Measurements from ENCODE around the gene RTN4R.

Gene RTN4R

DNA sequence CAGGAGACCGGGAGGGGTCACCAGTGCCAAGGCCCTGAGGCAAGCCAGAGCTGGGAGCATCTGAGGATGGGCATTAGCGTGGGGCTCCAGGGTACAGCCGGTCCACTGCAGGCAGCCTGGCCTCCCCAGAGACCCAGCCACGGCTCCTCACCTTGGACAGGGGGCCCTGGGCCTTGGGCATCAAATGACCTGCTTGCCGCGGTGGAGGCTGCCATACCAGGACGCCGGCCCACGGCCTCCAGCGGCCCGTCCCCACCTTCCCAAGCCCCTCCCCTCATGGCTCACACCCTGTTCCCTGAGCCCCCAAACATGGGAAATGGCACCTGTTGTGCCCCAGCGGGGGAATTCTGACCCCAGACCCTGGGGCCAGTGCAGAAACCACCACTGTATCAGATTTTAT lies 12.7 kb upstream of the RTN4R start:
- TF ChIP-seq, protein P1, sequence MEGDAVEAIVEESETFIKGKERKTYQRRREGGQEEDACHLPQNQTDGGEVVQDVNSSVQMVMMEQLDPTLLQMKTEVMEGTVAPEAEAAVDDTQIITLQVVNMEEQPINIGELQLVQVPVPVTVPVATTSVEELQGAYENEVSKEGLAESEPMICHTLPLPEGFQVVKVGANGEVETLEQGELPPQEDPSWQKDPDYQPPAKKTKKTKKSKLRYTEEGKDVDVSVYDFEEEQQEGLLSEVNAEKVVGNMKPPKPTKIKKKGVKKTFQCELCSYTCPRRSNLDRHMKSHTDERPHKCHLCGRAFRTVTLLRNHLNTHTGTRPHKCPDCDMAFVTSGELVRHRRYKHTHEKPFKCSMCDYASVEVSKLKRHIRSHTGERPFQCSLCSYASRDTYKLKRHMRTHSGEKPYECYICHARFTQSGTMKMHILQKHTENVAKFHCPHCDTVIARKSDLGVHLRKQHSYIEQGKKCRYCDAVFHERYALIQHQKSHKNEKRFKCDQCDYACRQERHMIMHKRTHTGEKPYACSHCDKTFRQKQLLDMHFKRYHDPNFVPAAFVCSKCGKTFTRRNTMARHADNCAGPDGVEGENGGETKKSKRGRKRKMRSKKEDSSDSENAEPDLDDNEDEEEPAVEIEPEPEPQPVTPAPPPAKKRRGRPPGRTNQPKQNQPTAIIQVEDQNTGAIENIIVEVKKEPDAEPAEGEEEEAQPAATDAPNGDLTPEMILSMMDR (IDR thresholded peaks at IDR 0.05), result no peak

DNA sequence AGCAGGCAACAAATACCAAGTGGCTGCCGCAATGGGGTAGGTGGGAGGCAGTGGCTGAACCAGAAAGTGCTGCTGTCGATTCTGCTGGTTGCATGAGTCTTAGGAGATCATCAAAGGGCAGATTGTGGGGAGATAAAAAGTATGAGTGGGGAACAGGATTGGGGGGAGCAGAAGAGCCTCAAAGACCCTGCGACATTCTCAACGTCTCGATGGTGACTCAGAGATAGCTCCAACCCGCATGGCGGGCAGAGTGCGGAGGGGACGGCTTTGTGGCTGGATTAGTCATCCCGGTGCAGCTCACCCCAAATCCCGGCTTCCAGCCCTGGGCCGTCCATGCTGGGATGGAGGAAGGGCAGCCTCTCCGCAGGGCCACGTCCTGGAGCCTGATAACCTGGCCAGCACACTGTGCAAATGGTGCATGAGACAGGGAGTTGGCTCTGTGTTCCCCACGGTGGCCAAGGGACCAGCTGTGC lies 11.6 kb upstream of the RTN4R start:
- TF ChIP-seq, protein P1 (IDR thresholded peaks at IDR 0.05), result no peak

DNA sequence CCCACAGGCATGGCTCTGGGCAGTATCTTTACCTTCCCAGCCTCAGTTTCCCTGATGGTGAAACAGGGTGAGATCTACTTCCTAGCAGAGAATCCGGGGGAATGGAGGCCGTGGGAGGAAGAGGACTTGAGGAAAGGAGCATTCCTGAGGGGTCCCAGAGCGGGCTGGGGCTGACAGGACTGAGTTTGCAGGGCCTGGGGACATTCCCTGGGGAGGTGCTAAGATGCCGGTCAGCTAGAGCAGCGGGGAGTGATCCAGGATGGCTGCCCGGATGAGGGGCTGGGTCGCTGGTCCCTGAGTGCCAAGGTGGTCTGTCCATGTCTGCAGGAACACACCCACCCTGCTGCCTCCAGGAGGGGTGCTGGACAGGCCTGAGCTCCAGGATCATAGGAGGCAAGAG lies 8.3 kb upstream of the RTN4R start:
- TF ChIP-seq, protein P1 (IDR thresholded peaks at IDR 0.05), result no peak

DNA sequence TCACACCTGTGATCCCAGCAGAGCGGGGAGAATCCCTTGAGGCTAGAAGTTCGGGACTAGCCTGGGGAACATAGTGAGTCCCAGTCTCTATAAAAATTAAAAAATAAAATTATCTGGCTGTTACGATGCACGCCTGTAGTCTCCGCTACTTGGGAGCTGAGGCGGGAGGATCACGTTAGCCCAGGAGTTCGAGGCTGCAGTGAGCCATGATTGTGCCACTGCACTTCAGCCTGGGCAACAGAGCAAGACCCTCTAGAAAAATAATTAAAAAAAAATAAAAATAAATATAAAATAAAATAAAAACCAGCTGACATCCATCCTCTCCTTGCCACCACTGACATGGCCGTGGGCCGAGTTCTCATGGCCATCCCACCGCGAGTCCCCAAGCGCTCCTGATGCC lies 7.7 kb upstream of the RTN4R start:
- TF ChIP-seq, protein P1 (IDR thresholded peaks at IDR 0.05), result no peak

DNA sequence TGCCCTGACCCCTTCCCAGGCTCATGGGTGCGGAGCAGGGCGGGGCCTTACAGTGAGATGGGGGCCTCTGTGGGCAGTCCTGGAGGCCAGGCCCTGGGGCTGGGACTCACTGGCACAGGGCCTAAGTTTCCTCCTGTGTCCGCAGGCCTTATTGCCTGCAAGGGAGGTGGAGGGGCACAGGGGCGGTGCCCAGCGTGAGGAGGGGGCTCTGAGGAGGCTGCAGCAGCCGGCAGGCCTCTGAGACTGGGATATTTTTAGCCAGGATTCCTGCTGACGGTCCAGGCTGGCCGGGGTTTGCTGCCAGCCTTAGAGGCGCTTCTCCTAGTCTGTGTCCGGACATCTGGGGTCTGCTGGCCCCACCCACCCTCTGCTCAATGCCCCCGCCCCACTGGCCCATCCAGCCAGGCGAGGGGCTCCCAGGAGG lies 5.7 kb upstream of the RTN4R start:
- TF ChIP-seq, protein P1 (IDR thresholded peaks at IDR 0.05), result no peak

DNA sequence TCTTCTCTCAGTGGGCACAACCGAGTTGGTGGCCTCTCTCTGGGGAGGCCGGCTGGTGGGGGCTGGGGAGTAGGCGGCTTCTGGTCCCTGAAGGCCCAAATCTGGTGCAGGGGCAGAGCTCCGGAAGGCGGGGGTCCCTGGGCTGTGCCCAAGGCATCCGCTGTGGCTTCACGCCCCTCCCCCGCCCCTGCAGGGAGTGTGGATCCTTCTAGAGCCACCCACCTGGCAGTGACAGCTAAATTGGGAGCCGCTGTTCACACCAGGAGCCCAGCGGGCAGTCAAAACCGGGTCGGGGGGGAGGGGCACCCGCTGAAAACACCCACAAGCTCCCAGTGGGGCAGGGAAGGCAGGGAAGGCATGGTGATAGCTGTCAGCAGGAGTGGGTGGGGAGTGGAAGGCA lies 4.6 kb upstream of the RTN4R start:
- TF ChIP-seq, protein P1 (IDR thresholded peaks at IDR 0.05), result no peak

DNA sequence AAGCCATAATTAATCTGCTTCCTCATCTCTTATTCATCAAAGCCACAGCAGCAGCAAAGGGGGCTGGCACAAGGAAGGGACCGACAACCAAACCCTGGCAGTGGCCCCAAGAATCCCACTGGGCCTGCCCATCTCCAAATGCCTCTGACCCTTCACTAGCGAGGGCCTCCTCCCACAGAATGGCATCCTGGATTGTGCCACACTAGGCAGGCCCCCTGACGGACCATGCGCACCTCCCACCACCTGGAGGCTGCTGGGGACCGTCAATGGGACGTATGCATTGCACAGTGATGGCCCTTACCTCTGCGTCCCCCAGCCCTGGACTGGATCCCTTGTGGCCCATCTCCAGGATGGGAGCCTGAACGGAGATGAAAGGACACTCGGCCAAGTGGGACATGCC lies 4.1 kb upstream of the RTN4R start:
- TF ChIP-seq, protein P1 (IDR thresholded peaks at IDR 0.05), result no peak
